Renal pelvis (tissue), 4 donors: Measurements from ENCODE around the gene HARS1. TPM values are rescaled to one million over a fixed set of nuclear protein-coding genes. Genes with fewer than 3 reads are reported as not detected.
"Not testable (repeated sequence)": the region's sequence is repeated elsewhere in the genome, so short reads cannot be mapped to it uniquely, and the experiment has no call there.

Experiments
- DNase-seq: peaks from one replicate; pipeline ENCODE4 v3.0.0-alpha.2; 2013
- polyA plus RNA-seq, 3 donors: library from polyadenylated mRNA; unstranded; fragments of 120-200 nt; gene quantifications; one replicate each; pipeline ENCODE4 v1.2.1, GENCODE V29; 2013; ENCODE audit not compliant: insufficient read length in 3 of 3

Gene HARS1
- polyA plus RNA-seq, 3 donors, result 67.5 to 81.8 (median 75.1) TPM

DNA sequence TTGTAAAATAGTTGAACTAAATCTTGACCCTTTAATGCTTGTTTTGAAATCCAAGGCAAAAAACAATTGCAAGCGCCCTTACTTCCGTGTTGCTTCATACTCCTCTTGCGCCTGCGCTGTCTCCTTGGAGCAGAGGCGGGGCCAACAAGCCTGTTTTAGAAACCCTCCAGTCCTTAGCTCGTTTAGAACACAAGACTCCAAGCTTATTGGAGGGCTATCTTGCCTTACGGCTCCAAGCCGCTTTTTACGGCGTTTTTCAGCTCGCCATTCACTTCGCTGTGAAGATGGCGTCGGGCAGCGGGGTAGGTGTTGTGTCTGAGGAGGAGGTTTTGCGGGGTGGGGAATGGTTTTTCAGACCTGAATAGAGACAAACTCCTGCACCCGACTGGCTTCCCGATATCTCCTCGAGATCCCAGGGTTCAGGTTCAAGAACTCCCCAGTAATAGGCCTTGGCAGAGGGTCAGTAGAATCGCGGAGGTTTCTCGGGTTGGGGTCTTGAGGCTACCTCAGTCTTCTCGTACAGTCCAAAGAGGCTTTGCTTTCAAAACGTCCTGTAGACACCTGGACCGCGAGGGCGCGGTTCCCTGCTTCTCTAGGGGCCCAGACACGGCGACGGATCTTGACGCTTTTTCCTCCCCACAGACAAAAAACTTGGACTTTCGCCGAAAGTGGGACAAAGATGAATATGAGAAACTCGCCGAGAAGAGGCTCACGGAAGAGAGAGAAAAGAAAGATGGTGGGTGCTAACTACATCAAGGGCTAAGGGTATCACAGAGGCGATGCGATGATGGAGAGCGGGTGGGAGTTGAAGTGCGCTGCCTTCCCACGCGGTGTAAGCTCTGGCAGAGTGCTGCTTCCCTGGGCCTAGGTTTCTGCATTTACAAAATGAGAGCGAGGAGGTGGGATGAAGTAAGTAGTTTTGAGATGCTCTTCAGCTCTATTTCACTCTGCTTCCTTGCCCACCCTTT is 9.3 kb upstream of the HARS1 start, which contains the start of gene ZMAT2:
TSS of gene ZMAT2 (plus strand) at position 271 of the 968 bp plus-strand sequence. CDS start at position 285, 14 bp downstream.
- peak; percentile 97 for DNase-seq

DNA sequence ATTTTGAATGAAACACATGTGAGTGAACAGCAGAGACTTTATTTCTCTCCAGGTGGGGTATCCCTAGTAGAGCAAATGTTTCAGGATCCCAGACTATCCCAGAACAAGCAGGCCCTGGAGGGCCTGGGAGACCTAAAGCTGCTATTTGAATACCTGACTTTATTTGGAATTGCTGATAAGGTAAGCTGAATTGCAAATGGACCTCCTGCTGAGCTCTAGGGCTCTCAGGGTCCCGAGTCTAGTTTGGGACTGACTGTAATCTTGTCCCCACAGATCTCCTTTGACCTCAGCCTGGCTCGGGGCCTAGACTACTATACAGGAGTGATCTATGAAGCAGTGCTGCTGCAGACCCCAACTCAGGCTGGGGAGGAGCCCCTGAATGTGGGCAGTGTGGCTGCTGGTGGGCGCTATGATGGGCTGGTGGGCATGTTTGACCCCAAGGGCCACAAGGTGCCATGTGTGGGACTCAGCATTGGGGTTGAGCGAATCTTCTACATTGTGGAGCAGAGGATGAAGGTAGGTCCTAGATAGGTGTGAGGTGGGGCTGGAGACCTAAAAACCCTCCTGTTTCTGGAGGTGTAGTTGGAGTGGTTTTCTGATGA is 5.8 kb upstream of the HARS1 start:
- DNase-seq, result no peak

DNA sequence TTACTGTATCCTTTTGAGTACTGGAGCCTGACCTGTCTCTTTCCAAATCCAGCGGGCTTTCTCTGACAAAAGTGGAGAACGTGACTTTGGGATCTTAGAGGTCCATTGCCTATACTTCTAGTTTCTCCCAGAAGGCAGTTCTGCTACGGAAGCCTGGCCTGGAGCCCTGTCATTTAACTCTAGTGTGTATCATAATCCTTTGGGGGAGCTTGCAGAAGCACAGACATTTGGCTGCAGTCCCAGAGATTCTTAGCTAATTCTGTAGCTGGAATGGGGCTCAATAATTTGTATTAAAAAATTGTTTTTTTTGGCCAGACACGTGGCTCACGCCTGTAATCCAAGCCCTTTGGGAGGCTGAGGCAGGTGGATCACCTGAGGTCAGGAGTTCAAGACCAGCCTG is 3.1 kb upstream of the HARS1 start:
- no peak for DNase-seq

DNA sequence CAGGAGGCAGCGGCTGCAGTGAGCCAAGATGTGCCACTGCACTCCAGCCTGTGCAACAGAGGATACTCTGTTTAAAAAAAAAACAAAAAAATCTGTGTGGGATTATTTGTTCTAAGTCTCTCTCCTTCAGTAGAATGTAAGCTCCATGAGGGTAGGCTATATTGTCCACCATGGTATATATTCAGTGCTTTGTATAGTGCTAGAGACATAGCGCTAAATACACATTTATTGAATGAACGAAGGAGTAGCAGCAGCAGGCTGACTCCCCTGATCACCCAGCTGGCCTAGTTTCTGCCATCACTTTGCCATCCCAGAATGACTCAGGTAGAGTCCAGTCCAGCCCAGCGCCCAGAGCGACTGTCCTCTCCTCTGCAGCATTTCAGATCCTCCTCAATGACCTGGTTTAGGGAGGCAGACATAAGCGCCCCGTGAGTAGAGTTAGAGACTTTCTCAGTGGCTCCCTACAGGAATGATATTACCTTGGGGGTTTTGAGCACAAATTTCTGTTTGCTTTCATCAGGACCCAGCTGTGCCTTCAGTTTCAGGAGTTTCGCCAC is 716 bp downstream of the HARS1 start:
- no peak for DNase-seq

DNA sequence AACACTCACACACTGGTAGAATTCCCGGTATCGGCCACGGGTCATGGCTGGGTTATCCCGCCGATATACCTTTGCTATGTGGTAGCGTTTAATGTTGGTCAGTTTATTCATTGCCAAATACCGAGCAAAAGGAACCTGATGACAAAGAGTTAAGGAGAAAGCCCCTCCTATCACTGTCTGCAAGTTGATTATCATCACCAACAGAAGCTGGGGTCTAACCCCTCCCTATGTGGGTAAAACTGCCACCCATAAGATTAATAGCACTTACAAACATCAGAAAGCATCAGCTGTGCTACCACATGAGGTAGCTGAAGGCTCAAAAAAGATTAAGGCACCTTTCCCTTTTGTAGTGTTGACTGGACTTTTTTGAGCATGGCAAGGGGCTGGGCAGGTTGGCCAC is 12.2 kb downstream of the HARS1 start:
- no peak for DNase-seq

DNA sequence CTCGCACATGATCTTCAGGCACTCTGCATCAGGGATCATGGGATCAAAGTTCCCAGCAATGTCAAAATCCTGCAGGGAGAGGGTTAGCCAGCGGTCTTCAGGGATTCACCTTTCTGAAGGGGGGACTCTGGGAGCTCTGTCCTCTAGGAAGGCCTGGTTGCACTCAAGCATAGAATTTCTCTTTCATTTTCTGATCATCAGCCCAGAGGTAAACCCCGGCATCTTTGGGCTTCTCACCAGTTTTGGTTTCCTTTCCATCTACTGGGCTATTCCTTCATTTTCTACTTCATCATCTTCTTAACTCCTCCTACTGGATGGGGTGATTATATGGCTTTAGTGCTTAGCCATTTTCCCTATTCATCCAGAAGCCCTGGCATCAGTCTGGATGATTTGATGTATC is 13.2 kb downstream of the HARS1 start:
- DNase-seq, result no peak

DNA sequence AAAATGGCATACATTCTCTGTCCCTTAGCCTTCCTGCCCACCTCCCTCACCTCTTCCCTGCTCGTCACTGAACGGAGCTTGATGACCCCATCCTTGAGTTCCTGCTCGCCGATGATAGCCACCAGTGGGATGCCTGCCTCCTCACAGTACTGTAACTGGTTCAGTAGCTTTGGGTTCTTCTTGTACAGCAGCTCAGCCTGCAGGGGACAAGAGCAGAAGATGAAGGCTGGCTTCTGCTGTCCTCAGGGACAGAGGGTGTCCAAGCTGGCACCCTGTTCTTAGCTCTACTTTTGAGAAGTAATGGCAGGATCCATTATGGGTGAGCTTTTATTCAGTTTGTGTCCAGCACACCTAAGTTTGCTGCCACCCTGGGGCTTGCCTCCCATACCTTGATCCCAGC is 16.5 kb downstream of the HARS1 start:
- no peak for DNase-seq

DNA sequence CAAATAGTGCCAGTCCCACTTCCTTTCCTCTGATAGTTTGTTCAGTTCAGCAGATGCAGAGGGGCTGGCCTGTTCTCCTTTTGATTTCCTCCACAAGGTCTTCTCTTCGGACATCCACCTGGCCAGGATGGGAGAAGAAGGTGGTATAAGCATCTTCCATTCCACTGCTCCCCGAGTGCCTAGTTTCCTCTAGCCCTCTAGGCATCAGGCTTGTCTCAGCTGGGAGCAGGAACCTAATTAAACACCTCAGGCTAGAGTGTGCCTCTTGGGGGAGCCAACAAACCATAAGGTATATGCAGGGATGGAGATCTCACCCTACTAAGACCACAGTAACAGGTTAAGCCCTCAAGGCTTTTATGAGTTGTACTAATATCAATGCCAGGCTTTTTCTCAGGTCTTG is 17.0 kb downstream of the HARS1 start:
- DNase-seq, result no peak

DNA sequence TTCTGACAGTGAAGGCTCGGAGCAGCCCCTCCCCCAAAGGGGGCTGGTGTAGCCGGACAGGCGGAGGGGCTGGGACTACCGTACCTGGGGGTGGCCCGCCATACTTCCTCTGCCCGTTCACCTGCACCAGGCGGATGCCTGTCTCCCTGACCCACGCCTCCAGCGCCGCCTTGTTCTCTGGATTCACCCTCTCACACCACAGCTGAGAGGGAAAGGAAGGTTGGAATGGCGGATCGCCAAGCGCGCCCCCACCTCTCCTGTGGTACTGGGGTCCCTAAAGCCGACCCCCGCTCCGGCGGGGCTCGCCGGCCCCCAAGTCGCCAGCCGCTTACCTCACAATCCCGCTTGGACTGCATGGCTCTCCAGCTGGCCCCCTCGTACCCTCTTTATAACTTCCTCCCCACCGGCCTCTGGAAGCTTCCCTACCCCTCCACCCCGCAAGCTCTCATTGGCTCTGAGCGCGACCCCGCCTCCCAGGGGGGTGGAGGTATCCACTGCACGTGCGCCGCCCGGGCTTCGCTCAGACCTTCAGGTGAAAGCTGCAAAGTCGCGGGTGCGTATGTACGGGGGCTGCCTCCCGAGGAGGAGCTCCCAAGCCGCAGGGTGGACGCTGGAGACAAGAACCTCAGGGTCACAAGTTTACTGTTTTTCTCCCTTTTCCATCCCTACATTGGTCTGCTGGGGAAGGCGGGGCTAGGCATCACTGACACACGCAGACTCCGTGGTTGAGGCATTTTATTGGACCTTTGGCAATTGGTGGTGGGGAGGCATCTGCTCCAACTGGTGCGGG is 17.8 kb downstream of the HARS1 start, which contains the start of gene DND1:
TSS of gene DND1 (minus strand) at position 390 of the 790 bp plus-strand sequence. CDS start at position 356, 34 bp downstream.
- no peak for DNase-seq

DNA sequence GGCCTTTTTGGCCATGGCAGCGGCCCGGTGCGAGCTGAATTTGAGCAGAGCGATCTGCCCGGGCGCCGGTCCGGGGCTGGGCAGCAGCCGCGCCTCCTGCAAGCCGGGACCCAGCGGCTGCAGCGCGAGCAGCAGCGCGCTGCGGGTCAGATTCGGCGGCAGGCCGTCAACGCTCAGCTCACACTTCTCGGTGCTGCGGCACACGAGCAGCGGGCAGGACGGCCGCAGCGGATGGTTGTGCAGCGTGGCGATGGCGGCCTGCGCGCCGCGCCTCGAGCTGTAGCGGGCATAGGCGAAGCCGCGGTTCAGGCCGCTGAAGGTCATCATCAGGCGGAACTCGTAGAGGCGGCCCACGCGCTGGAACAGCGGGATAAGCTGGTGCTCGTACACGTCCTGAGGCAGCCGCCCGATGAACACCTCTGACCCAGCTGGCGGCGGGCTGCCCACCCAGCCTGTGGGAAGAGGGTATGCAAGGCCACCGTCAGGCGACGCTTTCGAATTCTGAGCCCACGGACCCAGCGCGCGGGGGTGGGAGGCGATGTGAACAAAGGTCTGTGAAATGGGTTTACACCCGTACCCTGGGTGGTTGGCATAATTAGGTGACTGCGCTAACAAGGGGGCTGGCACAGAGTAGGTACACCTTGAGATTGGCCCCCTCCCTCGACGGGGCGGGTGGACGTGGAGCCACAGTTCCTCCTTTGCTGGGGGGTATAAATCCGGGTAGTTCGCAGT is 18.5 kb downstream of the HARS1 start:
- no peak for DNase-seq

DNA sequence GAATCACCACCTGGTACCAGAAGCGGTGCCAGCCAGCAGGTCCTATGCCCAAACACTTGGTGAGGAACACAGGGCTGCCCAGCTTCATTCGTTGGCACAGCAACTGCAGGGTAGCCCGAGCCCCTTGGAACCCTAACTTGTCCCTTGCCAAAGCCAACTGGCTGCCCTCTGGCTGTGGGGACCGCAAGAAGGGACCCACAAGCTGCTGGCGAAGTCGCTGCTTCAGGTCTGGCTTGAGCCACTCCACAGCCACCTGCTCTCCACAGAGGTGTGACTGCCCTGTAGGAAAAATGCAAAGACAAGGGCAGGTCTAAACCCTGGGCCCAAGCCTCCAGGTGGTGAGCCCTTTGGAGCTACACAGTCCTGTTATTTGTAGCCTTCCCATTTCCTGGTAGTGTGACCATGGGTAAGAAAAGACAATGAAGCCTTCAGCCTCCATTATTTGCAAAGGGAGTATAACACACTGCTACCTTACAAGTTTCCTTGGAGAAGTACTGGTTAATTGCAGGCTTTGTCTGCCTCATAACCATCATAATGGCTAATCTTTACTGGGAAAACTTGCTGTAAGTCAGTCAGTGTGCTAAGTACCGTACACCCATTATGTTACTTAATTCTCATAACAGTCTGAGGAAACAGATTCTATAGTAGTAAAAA is 19.6 kb downstream of the HARS1 start:
- DNase-seq, result no peak

DNA sequence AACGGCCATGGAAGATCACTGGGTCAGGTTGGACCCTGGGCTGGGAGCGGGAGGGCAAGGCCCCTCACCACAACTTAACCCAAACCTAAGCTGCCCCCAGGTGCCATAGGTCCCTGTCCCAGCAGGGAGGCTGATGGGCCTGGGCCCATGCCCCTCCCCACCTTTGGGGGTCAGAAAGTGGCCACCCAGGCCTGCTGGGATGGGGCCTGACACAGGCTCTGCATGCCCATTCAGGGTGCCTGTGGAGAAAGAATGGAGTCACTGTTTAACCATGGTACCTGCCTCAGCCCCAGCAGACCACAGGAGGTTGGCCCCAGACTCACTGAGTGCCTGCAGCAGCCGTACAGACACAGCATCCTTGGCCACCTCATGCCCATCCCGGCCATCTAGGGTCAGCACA is 20.1 kb downstream of the HARS1 start:
- not testable (repeated sequence) for DNase-seq

DNA sequence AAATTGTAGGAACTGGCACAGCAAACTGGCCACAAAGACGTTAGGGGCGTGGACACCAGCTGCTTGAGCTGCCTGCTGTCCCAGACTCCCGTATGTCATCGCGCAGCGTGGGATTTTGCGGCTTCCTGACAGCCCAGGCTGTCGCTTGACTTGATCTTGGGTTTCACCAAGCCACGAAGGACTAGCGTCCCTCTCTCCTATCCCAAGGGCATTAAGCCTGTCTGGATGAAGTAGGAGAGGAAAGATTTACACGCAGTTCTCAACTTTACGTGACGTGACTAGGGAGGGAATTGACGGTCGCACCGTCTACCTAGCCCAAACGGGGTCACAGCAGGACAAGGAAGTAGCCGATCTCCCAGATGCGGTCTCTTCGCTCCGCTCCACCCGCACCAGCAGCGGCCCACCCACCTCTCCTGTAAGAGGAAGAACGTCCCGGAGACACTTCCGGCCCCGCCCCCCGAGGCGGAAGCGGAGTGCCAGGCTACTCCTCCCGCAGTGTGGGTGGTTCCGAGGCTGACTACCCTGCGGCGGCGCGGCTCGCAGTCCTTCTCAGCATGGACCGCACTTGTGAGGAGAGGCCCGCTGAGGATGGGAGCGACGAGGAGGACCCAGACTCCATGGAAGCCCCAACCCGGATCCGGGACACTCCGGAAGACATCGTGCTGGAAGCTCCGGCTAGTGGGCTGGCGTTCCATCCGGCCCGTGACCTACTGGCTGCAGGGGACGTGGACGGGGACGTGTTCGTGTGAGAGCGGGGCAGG is 26.6 kb downstream of the HARS1 start, which contains the start of gene WDR55:
TSS of gene WDR55 (plus strand) at position 546 of the 761 bp plus-strand sequence. CDS start at position 555, 9 bp downstream.
- peak; percentile 93 for DNase-seq

DNA sequence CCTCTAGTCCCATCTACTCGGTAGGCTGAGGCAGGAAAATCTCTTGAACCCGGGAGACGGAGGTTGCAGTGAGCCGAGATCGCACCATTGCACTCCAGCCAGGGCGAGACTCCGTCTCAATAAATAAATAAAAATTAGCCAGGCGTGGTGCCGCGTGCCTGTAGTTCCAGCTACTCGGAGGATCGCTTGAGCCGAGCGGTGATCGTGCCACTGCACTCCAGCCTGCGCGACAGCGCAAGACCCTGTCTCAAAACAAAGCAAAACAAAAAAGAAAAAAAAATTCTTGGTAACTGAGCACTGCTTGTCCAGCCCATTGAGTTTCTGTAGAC is 27.2 kb downstream of the HARS1 start:
- DNase-seq, result no peak

DNA sequence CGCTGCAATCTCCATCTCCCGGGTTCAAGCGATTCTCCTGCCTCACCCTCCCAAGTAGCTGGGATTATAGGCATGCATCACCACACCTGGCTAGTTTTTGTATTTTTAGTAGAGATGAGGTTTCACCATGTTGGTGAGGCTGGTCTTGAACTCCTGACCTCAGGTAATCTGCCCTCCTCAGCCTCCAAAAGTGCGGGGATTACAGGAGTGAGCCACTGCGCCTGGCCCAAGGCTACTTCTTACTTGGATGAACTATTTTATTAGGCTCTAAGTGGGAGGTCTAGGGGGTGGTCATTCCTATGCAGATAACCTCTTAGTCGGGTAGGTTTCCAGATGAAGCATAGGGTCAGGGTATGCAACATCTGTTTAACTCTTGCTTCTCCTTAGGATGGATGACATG is 30.8 kb downstream of the HARS1 start:
- DNase-seq, result not testable (repeated sequence)

DNA sequence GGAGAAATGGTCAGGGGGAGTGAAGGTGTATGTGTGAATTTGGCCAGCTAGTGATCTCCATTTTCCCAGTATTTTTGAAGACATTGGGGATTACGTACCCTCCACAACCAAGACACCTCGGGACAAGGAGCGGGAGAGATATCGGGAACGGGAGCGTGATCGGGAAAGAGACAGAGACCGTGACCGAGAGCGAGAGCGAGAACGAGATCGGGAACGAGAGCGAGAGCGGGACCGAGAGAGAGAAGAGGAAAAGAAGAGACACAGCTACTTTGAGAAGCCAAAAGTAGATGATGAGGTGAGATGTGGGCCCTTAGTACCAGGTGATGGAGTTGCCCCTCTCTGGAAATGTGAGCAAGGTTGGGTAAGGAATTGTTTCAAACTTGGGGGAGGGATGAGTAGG is 32.3 kb downstream of the HARS1 start:
- DNase-seq, result no peak

DNA sequence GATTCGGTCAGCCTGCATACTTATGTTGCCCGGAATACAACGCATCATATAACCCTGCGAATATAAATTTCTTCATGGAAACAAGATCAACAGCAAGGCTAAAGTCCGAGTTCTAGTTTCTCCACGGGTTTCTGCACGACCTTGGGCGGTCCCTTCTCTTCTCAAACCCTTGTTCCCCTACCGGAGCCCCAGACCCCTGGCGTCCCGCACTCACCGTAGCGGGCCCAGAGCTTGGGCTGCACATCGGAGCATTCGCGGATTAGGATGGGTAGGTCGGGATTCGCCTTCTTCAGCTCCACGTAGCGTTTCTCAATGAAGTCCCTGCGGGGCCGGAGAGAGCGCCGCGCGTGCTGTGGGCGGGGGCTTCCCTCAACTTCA is 44.1 kb downstream of the HARS1 start:
- DNase-seq, result no peak

DNA sequence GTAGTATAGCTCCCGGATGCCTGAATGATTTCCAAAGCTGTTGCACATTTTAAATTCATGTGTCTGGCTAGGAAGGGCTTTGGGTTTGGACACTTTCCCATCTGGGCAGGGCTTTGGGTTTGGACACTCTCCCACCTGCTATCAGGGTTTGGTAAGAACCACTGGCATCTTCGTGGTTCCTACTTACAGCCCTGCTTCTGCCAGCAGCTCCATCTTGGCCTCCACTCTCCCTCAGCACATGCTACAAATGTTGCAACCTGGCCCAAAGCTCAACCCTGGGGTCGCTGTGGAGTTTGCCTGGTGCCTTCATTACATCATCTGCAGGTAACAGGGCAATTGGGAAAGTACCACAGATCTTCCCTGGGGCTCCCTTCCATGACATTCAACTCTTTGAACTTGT is 48.5 kb downstream of the HARS1 start:
- no peak for DNase-seq

DNA sequence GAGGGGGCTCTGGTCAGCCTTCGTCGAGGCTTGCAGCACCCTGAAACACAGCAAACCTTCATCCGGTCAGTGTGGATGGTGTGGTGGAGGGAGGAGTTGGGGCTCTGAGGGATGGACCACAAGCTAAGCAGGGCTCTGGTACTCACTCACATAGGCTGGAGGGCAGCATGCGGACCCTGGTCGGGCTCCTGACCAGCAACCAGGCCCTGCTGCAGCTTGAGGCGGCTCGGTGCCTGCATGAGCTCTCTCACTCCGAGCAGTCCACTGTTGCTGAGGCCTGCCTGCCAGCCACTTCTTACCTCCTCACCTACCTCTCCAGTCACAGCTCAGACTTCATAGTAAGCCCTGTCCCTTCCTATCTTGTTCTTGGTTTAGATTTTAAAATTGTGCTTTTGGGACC is 49.5 kb downstream of the HARS1 start:
- no peak for DNase-seq
